ENCODE measurements around the gene JAG1.
A peak's percentile ranks its signal among the peaks of the same experiment; 100 is the strongest.

- TF ChIP-seq USF1 (IDR thresholded peaks at IDR 0.05) (no peak), FOXM1 (IDR thresholded peaks at IDR 0.05; ENCODE audit: borderline replicate concordance, low read depth) (no peak), YY1 (IDR thresholded peaks at IDR 0.05; ENCODE audit: low read depth) (no peak), CREB1 (IDR thresholded peaks at IDR 0.05; ENCODE audit: low read depth) (no peak), EP300 (IDR thresholded peaks at IDR 0.05; ENCODE audit: borderline replicate concordance) (0 out of 2 replicates have a peak, but pooled peaks have one; percentile 20), CEBPB (IDR thresholded peaks at IDR 0.05) (no peak), TEAD4 (IDR thresholded peaks at IDR 0.05) (peak; percentile 72), RAD21 (IDR thresholded peaks at IDR 0.05; ENCODE audit: low read depth) (no peak), ZBTB7A (IDR thresholded peaks at IDR 0.05; ENCODE audit: low read depth) (no peak), MAX (IDR thresholded peaks at IDR 0.05) (peak; percentile 14; the same call in 1 of the 2 replicates), TCF12 (IDR thresholded peaks at IDR 0.05; ENCODE audit: low read depth) (peak; percentile 37; the same call in 1 of the 2 replicates), EGR1 (IDR thresholded peaks at IDR 0.05) (no peak), NFIC (IDR thresholded peaks at IDR 0.05) (no peak), TAF1 (IDR thresholded peaks at IDR 0.05; ENCODE audit: low read depth) (no peak)
Measured at GRCh38 chr20:10667560-10668167, 6.1 kb downstream of the JAG1 start.

All from Ishikawa (cell line).